Astrocyte (in vitro differentiated cells and primary cell): ENCODE data around the gene ASB2. TPM values are rescaled to one million over a fixed set of nuclear protein-coding genes. Genes with fewer than 3 reads are reported as not detected.

Experiments
- DNase-seq: peaks from one replicate; pipeline ENCODE4 v3.0.0-alpha.2; 2010; ENCODE audit warnings: low read depth
- FAIRE-seq: peaks from 2 replicates; lab custom pipeline; 2011; peaks lifted over from hg19 to GRCh38; lab: Jason Lieb, UNC
- H2AFZ ChIP-seq: 2 replicates; pipeline ENCODE4 v1.6.0; 2012; ENCODE audit warnings: low read depth, low read length, inconsistent platforms
- H3K27ac ChIP-seq: 2 replicates; pipeline ENCODE4 v1.5.1; 2011; ENCODE audit warnings: low read depth, low read length, inconsistent platforms
- H3K27me3 ChIP-seq: 2 replicates; pipeline ENCODE4 v1.6.0; 2011; ENCODE audit warnings: low read length, inconsistent platforms; ENCODE audit not compliant: insufficient read depth
- H3K36me3 ChIP-seq: 2 replicates; pipeline ENCODE4 v1.5.1; 2011; ENCODE audit warnings: low read length, inconsistent platforms; ENCODE audit not compliant: insufficient read depth
- H3K4me1 ChIP-seq: 2 replicates; pipeline ENCODE4 v1.5.1; 2011; ENCODE audit warnings: low read length, inconsistent platforms; ENCODE audit not compliant: insufficient read depth
- H3K4me2 ChIP-seq: 2 replicates; pipeline ENCODE4 v1.6.0; 2012; ENCODE audit warnings: low read length, inconsistent platforms
- H3K4me3 ChIP-seq: 2 replicates; pipeline ENCODE4 v1.5.1; 2011; ENCODE audit warnings: low read depth, mild to moderate bottlenecking, low read length, inconsistent platforms; ENCODE audit not compliant: insufficient read depth
- H3K79me2 ChIP-seq: 2 replicates; pipeline ENCODE4 v1.6.0; 2012; ENCODE audit warnings: mild to moderate bottlenecking, low read length, inconsistent platforms; ENCODE audit not compliant: insufficient read depth
- H3K9ac ChIP-seq: 2 replicates; pipeline ENCODE4 v1.6.0; 2012; ENCODE audit warnings: mild to moderate bottlenecking, low read length, inconsistent platforms
- H3K9me3 ChIP-seq: 2 replicates; pipeline ENCODE4 v1.5.1; 2012; ENCODE audit warnings: low read depth, mild to moderate bottlenecking, low read length, inconsistent platforms; ENCODE audit not compliant: insufficient read depth
- H4K20me1 ChIP-seq: 2 replicates; pipeline ENCODE4 v1.6.0; 2012; ENCODE audit warnings: low read length, inconsistent platforms; ENCODE audit not compliant: insufficient read depth
- H3K27ac Mint-ChIP-seq: one replicate; pipeline ENCODE4 v1.8.0; 2021; ENCODE audit warnings: mild to moderate bottlenecking, mixed read lengths; ENCODE audit not compliant: unreplicated experiment
- H3K27me3 Mint-ChIP-seq: one replicate; pipeline ENCODE4 v1.8.0; 2021; ENCODE audit warnings: low read depth, mixed read lengths; ENCODE audit not compliant: unreplicated experiment
- H3K36me3 Mint-ChIP-seq: one replicate; pipeline ENCODE4 v1.8.0; 2021; ENCODE audit warnings: low read depth, mixed read lengths; ENCODE audit not compliant: unreplicated experiment
- H3K4me1 Mint-ChIP-seq: one replicate; pipeline ENCODE4 v1.8.0; 2021; ENCODE audit warnings: low read depth, mixed read lengths; ENCODE audit not compliant: unreplicated experiment
- H3K4me3 Mint-ChIP-seq: one replicate; pipeline ENCODE4 v1.8.0; 2021; ENCODE audit warnings: mild to moderate bottlenecking, moderate library complexity, mixed read lengths; ENCODE audit not compliant: unreplicated experiment
- H3K9me3 Mint-ChIP-seq: one replicate; pipeline ENCODE4 v1.8.0; 2021; ENCODE audit warnings: mild to moderate bottlenecking, mixed read lengths; ENCODE audit not compliant: unreplicated experiment
- EZH2 ChIP-seq: IDR thresholded peaks from 2 replicates; pipeline ENCODE4 v1.6.1; 2012; ENCODE audit warnings: mild to moderate bottlenecking, low read length, inconsistent platforms; ENCODE audit not compliant: insufficient read depth
- total RNA-seq: library from RNA; stranded (reverse); gene quantifications from 2 replicates; pipeline ENCODE4 v1.2.1, GENCODE V29; 2021
- TF ChIP-seq, protein P1 (sequence below): IDR thresholded peaks from 2 replicates; pipeline ENCODE4 v1.5.1; 2011; ENCODE audit warnings: low read depth, mild to moderate bottlenecking, inconsistent platforms, low read length, moderate library complexity; ENCODE audit not compliant: insufficient read depth

The ASB2 gene
- total RNA-seq, 1 donor from 2014 or later, result 0.25 TPM

DNA sequence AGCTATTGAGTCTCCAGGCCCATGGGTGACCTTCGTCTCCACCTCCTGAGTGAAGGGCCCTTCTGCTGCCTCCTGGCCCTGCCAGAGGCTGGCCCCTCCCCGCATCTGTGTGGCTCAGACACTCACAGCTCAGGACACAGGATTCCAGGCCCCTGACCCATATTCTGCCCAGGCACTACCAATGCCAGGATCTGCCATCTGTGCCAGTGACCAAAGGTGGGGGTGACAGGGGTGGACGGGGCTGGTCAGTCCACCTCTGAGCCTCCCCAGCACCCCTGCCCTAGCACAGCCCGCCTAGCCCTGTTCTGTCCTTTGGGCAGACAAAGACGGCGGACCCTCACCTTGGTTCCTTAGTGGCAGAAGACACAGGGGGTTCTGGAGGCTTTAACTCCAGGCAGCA lies 2.8 kb downstream of the ASB2 start:
- H3K4me1 ChIP-seq, result no peaks in the 10 kb centered on the region

DNA sequence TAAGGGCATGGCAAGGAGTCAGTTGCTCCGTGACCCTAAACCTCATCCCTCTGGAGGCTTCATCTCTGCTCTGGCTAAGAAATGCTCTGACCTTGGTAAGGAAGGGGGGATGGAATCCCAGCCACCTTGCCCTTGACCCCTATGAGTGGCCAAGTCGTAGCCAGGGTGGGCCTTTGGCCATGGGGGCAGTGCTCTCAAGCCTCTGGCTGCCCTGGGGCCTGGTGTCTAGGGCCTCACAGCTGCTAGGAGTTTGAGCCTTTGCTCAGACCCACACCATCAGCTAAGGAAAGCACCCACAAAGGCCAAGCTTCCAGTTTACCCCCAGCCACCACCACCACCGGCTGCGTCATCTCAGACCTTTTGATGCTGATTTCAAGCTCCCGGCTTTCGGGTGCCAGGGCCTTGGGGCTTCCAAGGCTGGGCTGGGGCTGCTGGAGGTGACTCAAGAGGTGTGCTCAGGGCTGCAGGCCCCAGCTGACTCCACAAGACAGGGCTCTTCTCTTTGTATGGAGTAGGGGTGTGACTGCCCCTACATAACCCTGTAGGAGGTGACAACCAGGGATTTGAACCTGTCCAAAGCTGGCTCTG lies 3.7 kb downstream of the ASB2 start:
- no peak for FAIRE-seq
- TF ChIP-seq, protein P1, sequence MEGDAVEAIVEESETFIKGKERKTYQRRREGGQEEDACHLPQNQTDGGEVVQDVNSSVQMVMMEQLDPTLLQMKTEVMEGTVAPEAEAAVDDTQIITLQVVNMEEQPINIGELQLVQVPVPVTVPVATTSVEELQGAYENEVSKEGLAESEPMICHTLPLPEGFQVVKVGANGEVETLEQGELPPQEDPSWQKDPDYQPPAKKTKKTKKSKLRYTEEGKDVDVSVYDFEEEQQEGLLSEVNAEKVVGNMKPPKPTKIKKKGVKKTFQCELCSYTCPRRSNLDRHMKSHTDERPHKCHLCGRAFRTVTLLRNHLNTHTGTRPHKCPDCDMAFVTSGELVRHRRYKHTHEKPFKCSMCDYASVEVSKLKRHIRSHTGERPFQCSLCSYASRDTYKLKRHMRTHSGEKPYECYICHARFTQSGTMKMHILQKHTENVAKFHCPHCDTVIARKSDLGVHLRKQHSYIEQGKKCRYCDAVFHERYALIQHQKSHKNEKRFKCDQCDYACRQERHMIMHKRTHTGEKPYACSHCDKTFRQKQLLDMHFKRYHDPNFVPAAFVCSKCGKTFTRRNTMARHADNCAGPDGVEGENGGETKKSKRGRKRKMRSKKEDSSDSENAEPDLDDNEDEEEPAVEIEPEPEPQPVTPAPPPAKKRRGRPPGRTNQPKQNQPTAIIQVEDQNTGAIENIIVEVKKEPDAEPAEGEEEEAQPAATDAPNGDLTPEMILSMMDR, result no peak
- no peak for TF ChIP-seq EZH2
- no peak overlapping the region for H3K4me3 Mint-ChIP-seq
- Histone ChIP-seq H3K79me2 (no peaks in the 10 kb centered on the region), H3K9me3 (no peaks in the 10 kb centered on the region), H3K36me3 (no peaks in the 10 kb centered on the region), H3K4me2 (no peak overlapping the region), H3K4me1 (no peaks in the 10 kb centered on the region), H3K9ac (no peak overlapping the region), H4K20me1 (no peaks in the 10 kb centered on the region), H3K27me3 (peaks cover 16% of the 10 kb centered on the region), H2AFZ (no peak overlapping the region), H3K4me3 (no peak overlapping the region), H3K27ac (no peak overlapping the region)
- no peak for DNase-seq
- H3K27ac Mint-ChIP-seq, result no peak overlapping the region
- H3K9me3 Mint-ChIP-seq, result no peaks in the 10 kb centered on the region
- no peaks in the 10 kb centered on the region for H3K36me3 Mint-ChIP-seq
- H3K4me1 Mint-ChIP-seq, result peaks cover 10% of the 10 kb centered on the region
- H3K27me3 Mint-ChIP-seq, result peaks cover 72% of the 10 kb centered on the region

More for the DNA sequence above, 2.8 kb downstream of the ASB2 start:
- no peak overlapping the region for H3K4me3 Mint-ChIP-seq
- H3K27me3 Mint-ChIP-seq, result peaks cover 73% of the 10 kb centered on the region
- DNase-seq (no peak), FAIRE-seq (no peak)
- no peak overlapping the region for H3K4me3 ChIP-seq
- H3K9ac ChIP-seq, result no peak overlapping the region
- H3K36me3 Mint-ChIP-seq, result no peaks in the 10 kb centered on the region
- no peaks in the 10 kb centered on the region for H3K79me2 ChIP-seq
- no peak overlapping the region for H3K27ac ChIP-seq
- no peaks in the 10 kb centered on the region for H4K20me1 ChIP-seq
- peaks cover 10% of the 10 kb centered on the region for H3K4me1 Mint-ChIP-seq
- no peak overlapping the region for H2AFZ ChIP-seq
- TF ChIP-seq, protein P1, result no peak
- no peak for TF ChIP-seq EZH2
- no peaks in the 10 kb centered on the region for H3K36me3 ChIP-seq
- no peaks in the 10 kb centered on the region for H3K9me3 Mint-ChIP-seq
- H3K27ac Mint-ChIP-seq, result no peak overlapping the region
- no peaks in the 10 kb centered on the region for H3K9me3 ChIP-seq
- H3K4me2 ChIP-seq, result no peak overlapping the region
- peaks cover 16% of the 10 kb centered on the region for H3K27me3 ChIP-seq

DNA sequence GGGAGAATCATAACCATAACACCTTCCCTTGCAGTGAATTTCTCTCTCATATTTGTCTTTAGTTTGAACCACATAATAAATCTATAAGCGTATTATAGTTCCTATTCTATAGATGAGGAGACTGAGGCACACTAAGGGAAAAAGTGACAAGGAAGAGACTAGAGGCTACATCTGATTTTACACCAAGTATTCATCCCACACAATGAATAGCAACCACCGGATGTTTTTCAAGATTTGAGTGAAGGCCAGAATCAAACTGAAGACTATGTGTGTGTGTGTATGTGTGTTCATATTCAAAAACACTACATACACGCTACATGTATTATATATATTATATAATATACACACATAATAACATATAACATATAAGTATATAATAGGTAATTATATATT lies 4.7 kb downstream of the ASB2 start:
- peaks cover 7% of the 10 kb centered on the region for H3K4me1 Mint-ChIP-seq
- H3K27me3 Mint-ChIP-seq, result peaks cover 66% of the 10 kb centered on the region
- Histone ChIP-seq H2AFZ (no peak overlapping the region), H3K9ac (no peak overlapping the region), H3K9me3 (no peaks in the 10 kb centered on the region), H3K79me2 (no peaks in the 10 kb centered on the region), H3K4me2 (no peak overlapping the region), H4K20me1 (no peaks in the 10 kb centered on the region), H3K36me3 (no peaks in the 10 kb centered on the region), H3K4me3 (no peak overlapping the region), H3K27me3 (peaks cover 13% of the 10 kb centered on the region), H3K27ac (no peak overlapping the region), H3K4me1 (no peaks in the 10 kb centered on the region)
- DNase-seq (no peak), FAIRE-seq (no peak)
- no peak overlapping the region for H3K27ac Mint-ChIP-seq
- TF ChIP-seq EZH2, result no peak
- TF ChIP-seq, protein P1, result no peak
- H3K4me3 Mint-ChIP-seq, result no peak overlapping the region
- no peaks in the 10 kb centered on the region for H3K36me3 Mint-ChIP-seq
- no peaks in the 10 kb centered on the region for H3K9me3 Mint-ChIP-seq
